ENCODE measurements around the gene B4GALT1.

DNA sequence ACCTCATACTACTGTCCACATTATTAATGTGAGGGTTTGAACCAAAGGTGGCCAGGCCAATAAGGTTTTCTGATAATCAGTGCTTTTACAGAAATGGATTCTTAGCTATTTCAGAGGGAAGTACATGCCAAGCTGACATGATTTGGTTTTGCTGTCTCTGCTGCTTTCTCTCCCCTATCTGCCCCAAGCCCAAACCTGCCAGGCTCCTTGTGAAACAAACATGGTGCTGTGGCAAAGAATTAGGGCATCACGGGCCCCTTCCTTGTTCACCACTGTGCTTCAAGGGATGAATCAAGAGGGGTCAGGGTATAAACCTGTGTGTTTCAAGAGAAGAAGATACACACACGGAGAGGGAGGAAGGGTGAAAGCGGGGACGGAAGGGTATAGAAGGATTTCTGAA lies 49.3 kb downstream of the B4GALT1 start:
- TF ChIP-seq, protein P1, sequence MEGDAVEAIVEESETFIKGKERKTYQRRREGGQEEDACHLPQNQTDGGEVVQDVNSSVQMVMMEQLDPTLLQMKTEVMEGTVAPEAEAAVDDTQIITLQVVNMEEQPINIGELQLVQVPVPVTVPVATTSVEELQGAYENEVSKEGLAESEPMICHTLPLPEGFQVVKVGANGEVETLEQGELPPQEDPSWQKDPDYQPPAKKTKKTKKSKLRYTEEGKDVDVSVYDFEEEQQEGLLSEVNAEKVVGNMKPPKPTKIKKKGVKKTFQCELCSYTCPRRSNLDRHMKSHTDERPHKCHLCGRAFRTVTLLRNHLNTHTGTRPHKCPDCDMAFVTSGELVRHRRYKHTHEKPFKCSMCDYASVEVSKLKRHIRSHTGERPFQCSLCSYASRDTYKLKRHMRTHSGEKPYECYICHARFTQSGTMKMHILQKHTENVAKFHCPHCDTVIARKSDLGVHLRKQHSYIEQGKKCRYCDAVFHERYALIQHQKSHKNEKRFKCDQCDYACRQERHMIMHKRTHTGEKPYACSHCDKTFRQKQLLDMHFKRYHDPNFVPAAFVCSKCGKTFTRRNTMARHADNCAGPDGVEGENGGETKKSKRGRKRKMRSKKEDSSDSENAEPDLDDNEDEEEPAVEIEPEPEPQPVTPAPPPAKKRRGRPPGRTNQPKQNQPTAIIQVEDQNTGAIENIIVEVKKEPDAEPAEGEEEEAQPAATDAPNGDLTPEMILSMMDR (IDR thresholded peaks at IDR 0.05), result no peak
- no peak for TF ChIP-seq POLR2A (IDR thresholded peaks at IDR 0.05)

All from ovary (tissue), 3 donors.